ENCODE measurements around the gene APBB3. TPM values are rescaled to one million over a fixed set of nuclear protein-coding genes. Genes with fewer than 3 reads are reported as not detected.

APBB3 gene
- polyA plus RNA-seq, 1 donor from 2014 or later, result 131 TPM

GRCh38 chr5:140546851-140547507 is 17.4 kb downstream of the APBB3 start:
- Histone ChIP-seq H4K20me1 (ENCODE audit: insufficient read depth) (no peaks in the 10 kb centered on the region), H3K79me2 (replicated peaks; ENCODE audit: insufficient read depth, low read length) (no peaks in the 10 kb centered on the region), H3K4me2 (ENCODE audit: low read length) (no peak overlapping the region), H3K9me2 (ENCODE audit: insufficient read depth, low read length) (no peaks in the 10 kb centered on the region), H3K9ac (ENCODE audit: low read length) (peak overlapping the region; percentile 9), H3K27ac (ENCODE audit: low read length) (no peak overlapping the region), H3F3A (ENCODE audit: insufficient read depth, low read length, poor library complexity, severe bottlenecking) (no peaks in the 10 kb centered on the region), H2AFZ (ENCODE audit: low read depth, low read length) (no peak overlapping the region), H3K27me3 (ENCODE audit: insufficient read depth, low read depth, low read length) (no peaks in the 10 kb centered on the region), H3K4me3 (ENCODE audit: low read length) (peak overlapping the region; percentile 54), H3K36me3 (ENCODE audit: insufficient read depth, low read length) (no peaks in the 10 kb centered on the region), H3K9me3 (ENCODE audit: low read length) (no peaks in the 10 kb centered on the region)
- TF ChIP-seq TAF1 (IDR thresholded peaks at IDR 0.05; ENCODE audit: low read depth) (no peak), EZH2 (IDR thresholded peaks at IDR 0.05; ENCODE audit: borderline replicate concordance, insufficient read depth, low read length, poor library complexity, severe bottlenecking) (no peak), RAD21 (conservative IDR thresholded peaks at IDR 0.05) (no peak), CTCF (IDR thresholded peaks at IDR 0.05; ENCODE audit: poor library complexity, severe bottlenecking) (no peak), MXI1 (conservative IDR thresholded peaks at IDR 0.05; ENCODE audit: poor library complexity, severe bottlenecking) (no peak), SMC3 (conservative IDR thresholded peaks at IDR 0.05; ENCODE audit: poor library complexity) (no peak), EP300 (conservative IDR thresholded peaks at IDR 0.05; ENCODE audit: poor library complexity, severe bottlenecking) (no peak), REST (IDR thresholded peaks at IDR 0.05; ENCODE audit: borderline replicate concordance) (no peak), POLR2AphosphoS5 (IDR thresholded peaks at IDR 0.05) (no peak)

GRCh38 chr5:140545606-140546005 is 18.8 kb downstream of the APBB3 start:
- H3K9me2 ChIP-seq (ENCODE audit: insufficient read depth, low read length), result no peaks in the 10 kb centered on the region
- no peaks in the 10 kb centered on the region for H3K79me2 ChIP-seq (replicated peaks; ENCODE audit: insufficient read depth, low read length)
- TF ChIP-seq EP300 (conservative IDR thresholded peaks at IDR 0.05; ENCODE audit: poor library complexity, severe bottlenecking), result no peak
- TF ChIP-seq EZH2 (IDR thresholded peaks at IDR 0.05; ENCODE audit: borderline replicate concordance, insufficient read depth, low read length, poor library complexity, severe bottlenecking), result no peak
- TF ChIP-seq POLR2AphosphoS5 (IDR thresholded peaks at IDR 0.05), result no peak
- TF ChIP-seq REST (IDR thresholded peaks at IDR 0.05; ENCODE audit: borderline replicate concordance), result no peak
- TF ChIP-seq MXI1 (conservative IDR thresholded peaks at IDR 0.05; ENCODE audit: poor library complexity, severe bottlenecking), result no peak
- no peak for TF ChIP-seq TAF1 (IDR thresholded peaks at IDR 0.05; ENCODE audit: low read depth)
- no peak for TF ChIP-seq RAD21 (conservative IDR thresholded peaks at IDR 0.05)
- TF ChIP-seq CTCF (IDR thresholded peaks at IDR 0.05; ENCODE audit: poor library complexity, severe bottlenecking), result no peak
- TF ChIP-seq SMC3 (conservative IDR thresholded peaks at IDR 0.05; ENCODE audit: poor library complexity), result no peak
- no peaks in the 10 kb centered on the region for H3K9me3 ChIP-seq (ENCODE audit: low read length)
- H4K20me1 ChIP-seq (ENCODE audit: insufficient read depth), result no peaks in the 10 kb centered on the region
- H3K27ac ChIP-seq (ENCODE audit: low read length), result no peak overlapping the region
- H3K27me3 ChIP-seq (ENCODE audit: insufficient read depth, low read depth, low read length), result no peaks in the 10 kb centered on the region
- H3K9ac ChIP-seq (ENCODE audit: low read length), result no peak overlapping the region
- no peak overlapping the region for H2AFZ ChIP-seq (ENCODE audit: low read depth, low read length)
- no peak overlapping the region for H3K4me2 ChIP-seq (ENCODE audit: low read length)
- no peaks in the 10 kb centered on the region for H3F3A ChIP-seq (ENCODE audit: insufficient read depth, low read length, poor library complexity, severe bottlenecking)
- H3K4me3 ChIP-seq (ENCODE audit: low read length), result no peak overlapping the region
- H3K36me3 ChIP-seq (ENCODE audit: insufficient read depth, low read length), result no peaks in the 10 kb centered on the region

All from neural cell (in vitro differentiated cells).